T-helper 2 cell treated with Interferon-gamma antibody and Interleukin-4, amounts not matched to agents 5 μg/mL and 100 μg/mL, for 36 hours (primary cell): Measurements from ENCODE around the gene CHMP1B.

Experiments used
- DNase-seq: peaks from one replicate; pipeline ENCODE4 v3.0.0; 2021; ENCODE audit warnings: low spot score
- H3K27ac Mint-ChIP-seq: one replicate; pipeline ENCODE4 v1.8.0; 2021; ENCODE audit warnings: mild to moderate bottlenecking, mixed read lengths
- H3K27me3 Mint-ChIP-seq: one replicate; pipeline ENCODE4 v1.8.0; 2021; ENCODE audit warnings: low read depth, mixed read lengths
- H3K36me3 Mint-ChIP-seq: one replicate; pipeline ENCODE4 v1.8.0; 2021; ENCODE audit warnings: low read depth, mixed read lengths
- H3K4me1 Mint-ChIP-seq: one replicate; pipeline ENCODE4 v1.8.0; 2021; ENCODE audit warnings: low read depth, mixed read lengths
- H3K4me3 Mint-ChIP-seq: one replicate; pipeline ENCODE4 v1.8.0; 2022; ENCODE audit warnings: mild to moderate bottlenecking, moderate library complexity, mixed read lengths
- H3K9me3 Mint-ChIP-seq: one replicate; pipeline ENCODE4 v1.8.0; 2021; ENCODE audit warnings: mixed read lengths

Gene CHMP1B

GRCh38 chr18:11821643-11822237 lies 29.5 kb upstream of the CHMP1B start:
- H3K9me3 Mint-ChIP-seq, result no peaks in the 10 kb centered on the region
- no peaks in the 10 kb centered on the region for H3K4me1 Mint-ChIP-seq
- H3K4me3 Mint-ChIP-seq, result no peak overlapping the region
- no peaks in the 10 kb centered on the region for H3K36me3 Mint-ChIP-seq
- peaks cover 2% of the 10 kb centered on the region for H3K27me3 Mint-ChIP-seq
- DNase-seq, result no peak
- no peak overlapping the region for H3K27ac Mint-ChIP-seq

- H3K36me3 Mint-ChIP-seq, result no peaks in the 10 kb centered on the region
Measured at GRCh38 chr18:11823545-11823944, 27.7 kb upstream of the CHMP1B start.

GRCh38 chr18:11826836-11827235 lies 24.4 kb upstream of the CHMP1B start:
- no peak overlapping the region for H3K27ac Mint-ChIP-seq

More at GRCh38 chr18:11823545-11823944, 27.7 kb upstream of the CHMP1B start:
- H3K27ac Mint-ChIP-seq, result no peak overlapping the region
- H3K4me1 Mint-ChIP-seq, result no peaks in the 10 kb centered on the region
- no peaks in the 10 kb centered on the region for H3K27me3 Mint-ChIP-seq
- H3K9me3 Mint-ChIP-seq, result no peaks in the 10 kb centered on the region
- H3K4me3 Mint-ChIP-seq, result no peak overlapping the region
- DNase-seq, result no peak

GRCh38 chr18:11828786-11829432 lies 22.3 kb upstream of the CHMP1B start:
- Mint-ChIP-seq H3K4me3 (no peak overlapping the region), H3K4me1 (no peaks in the 10 kb centered on the region), H3K36me3 (no peaks in the 10 kb centered on the region), H3K9me3 (no peaks in the 10 kb centered on the region), H3K27ac (no peak overlapping the region), H3K27me3 (no peaks in the 10 kb centered on the region)
- no peak for DNase-seq

More at GRCh38 chr18:11826836-11827235, 24.4 kb upstream of the CHMP1B start:
- Mint-ChIP-seq H3K9me3 (no peaks in the 10 kb centered on the region), H3K36me3 (no peaks in the 10 kb centered on the region), H3K4me1 (no peaks in the 10 kb centered on the region), H3K27me3 (no peaks in the 10 kb centered on the region), H3K4me3 (no peak overlapping the region)
- DNase-seq, result no peak

- Mint-ChIP-seq H3K9me3 (no peaks in the 10 kb centered on the region), H3K4me3 (no peak overlapping the region), H3K27me3 (no peaks in the 10 kb centered on the region), H3K36me3 (no peaks in the 10 kb centered on the region), H3K4me1 (no peaks in the 10 kb centered on the region), H3K27ac (no peak overlapping the region)
- DNase-seq, result no peak
Measured at GRCh38 chr18:11830585-11830984, 20.6 kb upstream of the CHMP1B start.

- no peaks in the 10 kb centered on the region for H3K9me3 Mint-ChIP-seq
- no peak overlapping the region for H3K27ac Mint-ChIP-seq
- no peaks in the 10 kb centered on the region for H3K27me3 Mint-ChIP-seq
- H3K4me1 Mint-ChIP-seq, result no peaks in the 10 kb centered on the region
- no peak for DNase-seq
- H3K4me3 Mint-ChIP-seq, result no peak overlapping the region
- H3K36me3 Mint-ChIP-seq, result no peaks in the 10 kb centered on the region
Measured at GRCh38 chr18:11831921-11832320, 19.3 kb upstream of the CHMP1B start.

- Mint-ChIP-seq H3K4me3 (no peak overlapping the region), H3K27ac (no peak overlapping the region), H3K9me3 (no peaks in the 10 kb centered on the region), H3K4me1 (no peaks in the 10 kb centered on the region), H3K36me3 (no peaks in the 10 kb centered on the region), H3K27me3 (peaks cover 3% of the 10 kb centered on the region)
- DNase-seq, result no peak
Measured at GRCh38 chr18:11834772-11835171, 16.4 kb upstream of the CHMP1B start.

GRCh38 chr18:11839556-11839955 lies 11.7 kb upstream of the CHMP1B start:
- Mint-ChIP-seq H3K27ac (no peak overlapping the region), H3K4me1 (no peaks in the 10 kb centered on the region), H3K36me3 (no peaks in the 10 kb centered on the region), H3K9me3 (no peaks in the 10 kb centered on the region), H3K4me3 (no peak overlapping the region), H3K27me3 (peaks cover 5% of the 10 kb centered on the region)
- no peak for DNase-seq

GRCh38 chr18:11840493-11840892 lies 10.7 kb upstream of the CHMP1B start:
- DNase-seq, result no peak
- no peaks in the 10 kb centered on the region for H3K9me3 Mint-ChIP-seq
- H3K27ac Mint-ChIP-seq, result no peak overlapping the region
- peaks cover 5% of the 10 kb centered on the region for H3K27me3 Mint-ChIP-seq
- no peak overlapping the region for H3K4me3 Mint-ChIP-seq
- no peaks in the 10 kb centered on the region for H3K36me3 Mint-ChIP-seq
- no peaks in the 10 kb centered on the region for H3K4me1 Mint-ChIP-seq

GRCh38 chr18:11842562-11842961 lies 8.7 kb upstream of the CHMP1B start:
- H3K4me1 Mint-ChIP-seq, result no peaks in the 10 kb centered on the region
- no peak overlapping the region for H3K4me3 Mint-ChIP-seq
- H3K9me3 Mint-ChIP-seq, result no peaks in the 10 kb centered on the region
- no peak for DNase-seq
- H3K27ac Mint-ChIP-seq, result no peak overlapping the region
- no peaks in the 10 kb centered on the region for H3K36me3 Mint-ChIP-seq
- H3K27me3 Mint-ChIP-seq, result peaks cover 5% of the 10 kb centered on the region

- Mint-ChIP-seq H3K27ac (no peak overlapping the region), H3K27me3 (peaks cover 5% of the 10 kb centered on the region)
Measured at GRCh38 chr18:11844436-11844835, 6.8 kb upstream of the CHMP1B start.

GRCh38 chr18:11845654-11846053 lies 5.6 kb upstream of the CHMP1B start:
- Mint-ChIP-seq H3K4me1 (peaks cover 11% of the 10 kb centered on the region), H3K27ac (no peak overlapping the region), H3K36me3 (no peaks in the 10 kb centered on the region), H3K27me3 (peaks cover 3% of the 10 kb centered on the region), H3K9me3 (no peaks in the 10 kb centered on the region), H3K4me3 (no peak overlapping the region)
- no peak for DNase-seq

More at GRCh38 chr18:11844436-11844835, 6.8 kb upstream of the CHMP1B start:
- H3K4me3 Mint-ChIP-seq, result no peak overlapping the region
- DNase-seq, result no peak
- no peaks in the 10 kb centered on the region for H3K4me1 Mint-ChIP-seq
- no peaks in the 10 kb centered on the region for H3K9me3 Mint-ChIP-seq
- H3K36me3 Mint-ChIP-seq, result no peaks in the 10 kb centered on the region

- H3K9me3 Mint-ChIP-seq, result no peaks in the 10 kb centered on the region
- peaks cover 18% of the 10 kb centered on the region for H3K4me1 Mint-ChIP-seq
- peaks cover 3% of the 10 kb centered on the region for H3K27me3 Mint-ChIP-seq
- H3K36me3 Mint-ChIP-seq, result peaks cover 7% of the 10 kb centered on the region
- no peak overlapping the region for H3K27ac Mint-ChIP-seq
- no peak overlapping the region for H3K4me3 Mint-ChIP-seq
- DNase-seq, result no peak
Measured at GRCh38 chr18:11847811-11848210, 3.4 kb upstream of the CHMP1B start.

- Mint-ChIP-seq H3K9me3 (no peaks in the 10 kb centered on the region), H3K27me3 (peaks cover 3% of the 10 kb centered on the region), H3K27ac (peak overlapping the region; percentile 53), H3K4me3 (no peak overlapping the region), H3K36me3 (peaks cover 7% of the 10 kb centered on the region), H3K4me1 (peaks cover 21% of the 10 kb centered on the region)
- no peak for DNase-seq
Measured at GRCh38 chr18:11849279-11849678, 1.9 kb upstream of the CHMP1B start.
